Testis (tissue), 3 donors: ENCODE measurements around the gene IL1F10. TPM values are rescaled to one million over a fixed set of nuclear protein-coding genes. Genes with fewer than 3 reads are reported as not detected.

Experiments used
- DNase-seq: peaks from one replicate; pipeline ENCODE4 v3.0.0-alpha.2; 2019
- H3K27ac ChIP-seq, 2 donors: fragments of 200-600 bp; sonication (generic); one replicate each; pipeline ENCODE4 v1.5.1; 2019
- H3K27me3 ChIP-seq: fragments of 200-600 bp; sonication (generic); one replicate; pipeline ENCODE4 v1.5.1; 2019
- H3K36me3 ChIP-seq: fragments of 200-600 bp; sonication (generic); one replicate; pipeline ENCODE4 v1.5.1; 2017; ENCODE audit warnings: low read depth; ENCODE audit errors: missing control alignments
- H3K4me1 ChIP-seq: fragments of 200-600 bp; sonication (generic); one replicate; pipeline ENCODE4 v1.5.1; 2019
- H3K4me3 ChIP-seq, 2 donors: fragments of 200-600 bp; sonication (generic); one replicate each; pipeline ENCODE4 v1.5.1; 2017 to 2019
- H3K9me3 ChIP-seq: fragments of 200-600 bp; sonication (generic); one replicate; pipeline ENCODE4 v1.5.1; 2017
- POLR2A ChIP-seq: fragments of 450-650 bp; IDR thresholded peaks from one replicate; pipeline ENCODE4 v1.6.1; 2017; ENCODE audit warnings: antibody characterized with exemption, mild to moderate bottlenecking, moderate library complexity
- WGBS, 2 donors: methylation state at CpG; one replicate each; pipeline ENCODE4 v1.1.5; 2018; 5-methylcytosine and 5-hydroxymethylcytosine counted together
- intact Hi-C: fragments of 100-400 bp; cut with DNase I; formaldehyde crosslinking; loops from one replicate; pipeline ENCODE4 v1.15.1; 2023; ENCODE audit warnings: low total_unique reads
- polyA plus RNA-seq: library from polyadenylated mRNA; stranded (reverse); fragments of 350-450 nt; fragmentation: Illumina TruSeq; extraction: RNeasy Lipid Tissue Mini Kit (QIAGEN cat#74804); gene quantifications from one replicate; pipeline ENCODE4 v1.2.3, GENCODE V29; 2014; ENCODE audit warnings: low read depth, low replicate concordance; ENCODE audit not compliant: insufficient read depth
- total RNA-seq, 2 donors: library from RNA; depleted of rRNA; stranded (reverse); fragments of >200 nt; gene quantifications; one replicate each; pipeline ENCODE4 v1.2.3, GENCODE V29; 2016
- TF ChIP-seq, protein P1 (sequence below), 3 experiments: fragments of 450-650 bp in 2 of 3; fragments of 200-600 bp in 1 of 3; sonication (generic) in 1 of 3; IDR thresholded peaks; one replicate each; pipeline ENCODE4 v1.5.1; 2016 to 2019; ENCODE audit warnings: antibody characterized with exemption in 3 of 3, mild to moderate bottlenecking in 2 of 3, moderate library complexity in 1 of 3

The IL1F10 gene
- total and polyA plus RNA-seq, 3 donors from 2014 or later = 0.68 TPM; not detected in 2

DNA sequence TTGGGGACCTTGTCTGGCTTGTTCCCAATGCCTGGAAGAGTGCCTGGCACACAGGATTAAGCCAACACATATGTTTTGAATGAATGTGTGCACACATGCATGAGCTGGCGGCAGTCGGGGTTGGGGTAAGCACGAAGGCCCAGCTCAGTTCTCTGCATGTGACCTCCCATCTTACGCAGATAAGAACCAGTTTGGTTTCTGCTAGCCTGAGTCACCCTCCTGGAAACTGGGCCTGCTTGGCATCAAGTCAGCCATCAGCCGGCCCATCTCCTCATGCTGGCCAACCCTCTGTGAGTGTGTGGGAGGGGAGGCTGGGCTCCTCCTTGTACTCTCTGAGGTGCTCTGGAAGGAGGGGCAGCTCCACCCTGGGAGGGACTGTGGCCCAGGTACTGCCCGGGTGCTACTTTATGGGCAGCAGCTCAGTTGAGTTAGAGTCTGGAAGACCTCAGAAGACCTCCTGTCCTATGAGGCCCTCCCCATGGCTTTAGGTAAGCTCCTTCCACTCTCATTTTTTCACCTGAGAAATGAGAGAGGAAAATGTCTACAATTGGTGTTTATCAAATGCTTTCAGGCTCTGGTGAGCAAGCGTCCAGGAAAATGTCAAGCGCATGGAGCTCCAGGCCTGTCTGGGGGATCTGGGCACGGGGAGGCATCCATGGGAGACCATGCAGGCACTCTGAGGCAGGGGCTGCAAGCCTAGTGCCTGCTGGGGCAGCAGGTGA is 49.9 kb downstream of the IL1F10 start:
- no peak overlapping the region for H3K27ac ChIP-seq

DNA sequence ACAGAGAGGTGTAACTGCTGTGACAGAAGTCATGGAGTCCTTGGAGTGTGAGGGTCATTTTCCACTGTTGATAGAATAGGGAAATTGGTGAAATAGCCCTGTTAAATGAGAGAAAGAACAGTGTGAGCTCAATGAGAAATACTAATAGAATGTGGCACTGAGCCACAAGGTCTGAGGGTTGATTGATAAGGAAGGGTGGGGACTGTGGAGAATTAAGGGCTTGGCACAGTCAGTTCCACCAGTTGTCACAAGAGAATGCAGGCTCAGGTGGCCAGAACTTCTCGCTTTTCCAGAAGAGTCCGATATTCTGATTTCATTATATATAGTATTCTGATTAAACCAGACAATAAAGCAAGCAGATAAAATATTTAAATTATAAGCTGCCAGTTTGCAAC is 50.5 kb downstream of the IL1F10 start:
- 90 to 92% methylated on average over 2 of the region's 2 CpGs for WGBS, 2 donors
- Histone ChIP-seq H3K4me3 (no peak overlapping the region), H3K9me3 (no peaks in the 10 kb centered on the region), H3K27ac (no peak overlapping the region), H3K36me3 (no peaks in the 10 kb centered on the region), H3K4me1 (no peaks in the 10 kb centered on the region), H3K27me3 (no peaks in the 10 kb centered on the region)
- no peak for DNase-seq
- no peak for TF ChIP-seq POLR2A
- TF ChIP-seq, protein P1, sequence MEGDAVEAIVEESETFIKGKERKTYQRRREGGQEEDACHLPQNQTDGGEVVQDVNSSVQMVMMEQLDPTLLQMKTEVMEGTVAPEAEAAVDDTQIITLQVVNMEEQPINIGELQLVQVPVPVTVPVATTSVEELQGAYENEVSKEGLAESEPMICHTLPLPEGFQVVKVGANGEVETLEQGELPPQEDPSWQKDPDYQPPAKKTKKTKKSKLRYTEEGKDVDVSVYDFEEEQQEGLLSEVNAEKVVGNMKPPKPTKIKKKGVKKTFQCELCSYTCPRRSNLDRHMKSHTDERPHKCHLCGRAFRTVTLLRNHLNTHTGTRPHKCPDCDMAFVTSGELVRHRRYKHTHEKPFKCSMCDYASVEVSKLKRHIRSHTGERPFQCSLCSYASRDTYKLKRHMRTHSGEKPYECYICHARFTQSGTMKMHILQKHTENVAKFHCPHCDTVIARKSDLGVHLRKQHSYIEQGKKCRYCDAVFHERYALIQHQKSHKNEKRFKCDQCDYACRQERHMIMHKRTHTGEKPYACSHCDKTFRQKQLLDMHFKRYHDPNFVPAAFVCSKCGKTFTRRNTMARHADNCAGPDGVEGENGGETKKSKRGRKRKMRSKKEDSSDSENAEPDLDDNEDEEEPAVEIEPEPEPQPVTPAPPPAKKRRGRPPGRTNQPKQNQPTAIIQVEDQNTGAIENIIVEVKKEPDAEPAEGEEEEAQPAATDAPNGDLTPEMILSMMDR (IDR thresholded peaks at IDR 0.05) = no peak
- intact Hi-C loops = no loop called here

More for the DNA sequence above, 49.9 kb downstream of the IL1F10 start:
- no peak for DNase-seq
- Histone ChIP-seq H3K4me3 (no peak overlapping the region), H3K36me3 (no peaks in the 10 kb centered on the region), H3K4me1 (no peaks in the 10 kb centered on the region), H3K9me3 (no peaks in the 10 kb centered on the region), H3K27me3 (no peaks in the 10 kb centered on the region)
- TF ChIP-seq, protein P1 (IDR thresholded peaks at IDR 0.05) = no peak
- no peak for TF ChIP-seq POLR2A
- 73 to 83% methylated on average over 9 of the region's 9 CpGs for WGBS, 2 donors
- intact Hi-C loops = no loop called here

DNA sequence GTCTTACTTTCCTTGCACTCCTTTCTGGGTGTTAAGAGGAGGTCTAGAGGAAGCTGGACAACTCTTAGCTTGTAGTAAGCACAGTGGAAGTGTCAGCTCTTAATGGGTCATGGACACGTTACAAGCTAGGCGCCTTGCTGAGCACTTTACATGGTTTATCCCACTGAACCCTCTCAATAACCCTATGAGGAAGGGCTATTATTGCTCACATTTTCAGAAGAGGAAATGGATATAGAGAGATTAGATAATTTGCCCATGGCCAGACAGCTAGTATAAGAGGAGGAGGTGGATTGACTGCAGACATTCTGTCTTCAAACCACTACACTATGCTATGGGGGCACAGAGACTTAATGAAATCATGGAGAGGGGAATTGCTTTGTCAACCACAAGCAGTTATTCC is 51.3 kb downstream of the IL1F10 start:
- Histone ChIP-seq H3K9me3 (no peaks in the 10 kb centered on the region), H3K27me3 (no peaks in the 10 kb centered on the region), H3K36me3 (no peaks in the 10 kb centered on the region), H3K27ac (no peak overlapping the region), H3K4me1 (no peaks in the 10 kb centered on the region), H3K4me3 (no peak overlapping the region)
- TF ChIP-seq, protein P1 (IDR thresholded peaks at IDR 0.05) = no peak
- no peak for TF ChIP-seq POLR2A
- DNase-seq = no peak
- intact Hi-C loops = no loop called here
- WGBS, 2 donors = 83 to 90% methylated on average over 2 of the region's 2 CpGs

DNA sequence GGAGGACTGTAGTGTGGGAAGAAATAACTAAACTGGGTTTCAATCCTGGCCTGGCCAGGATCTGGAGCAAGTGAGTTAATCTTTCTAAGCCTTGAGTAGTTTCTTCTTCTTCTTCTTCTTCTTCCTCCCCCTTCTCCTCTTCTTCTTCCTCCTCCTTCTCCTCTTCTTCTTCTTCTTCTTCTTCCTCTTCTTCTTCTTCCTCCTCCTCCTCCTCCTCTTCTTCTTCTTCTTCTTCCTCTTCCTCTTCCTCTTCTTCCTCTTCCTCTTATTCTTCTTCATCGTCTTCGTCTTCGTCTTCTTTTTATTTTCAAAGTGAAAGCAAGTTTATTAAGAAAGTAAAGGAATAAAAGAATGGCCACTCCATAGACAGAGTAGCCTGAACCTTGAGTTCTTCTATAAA is 53.1 kb downstream of the IL1F10 start:
- Histone ChIP-seq H3K27me3 (no peaks in the 10 kb centered on the region), H3K4me3 (no peak overlapping the region), H3K9me3 (no peaks in the 10 kb centered on the region), H3K27ac (no peak overlapping the region), H3K36me3 (no peaks in the 10 kb centered on the region), H3K4me1 (no peaks in the 10 kb centered on the region)
- WGBS, 2 donors = 63 to 83% methylated on average over 3 of the region's 3 CpGs
- no peak for DNase-seq
- intact Hi-C loops = no loop called here
- TF ChIP-seq, protein P1 (IDR thresholded peaks at IDR 0.05) = no peak
- TF ChIP-seq POLR2A = no peak

- no peaks in the 10 kb centered on the region for H3K4me1 ChIP-seq
- H3K9me3 ChIP-seq = no peaks in the 10 kb centered on the region
- no peaks in the 10 kb centered on the region for H3K27me3 ChIP-seq
- no peaks in the 10 kb centered on the region for H3K36me3 ChIP-seq
- 77 to 80% methylated on average over 4 of the region's 4 CpGs for WGBS, 2 donors
- no peak overlapping the region for H3K27ac ChIP-seq
- TF ChIP-seq POLR2A = no peak
- TF ChIP-seq, protein P1 (IDR thresholded peaks at IDR 0.05) = no peak
- intact Hi-C loops = no loop called here
- DNase-seq = no peak
- H3K4me3 ChIP-seq = no peak overlapping the region
Measured at GRCh38 chr2:113122364-113122763, 54.6 kb downstream of the IL1F10 start.
